HUES64 (cell line): ENCODE data around the gene CLASP2.

Source experiments
- H3K27ac ChIP-seq: 2 replicates; pipeline ENCODE4 v1.7.0; 2013; ENCODE audit warnings: low read depth, low read length, inconsistent platforms
- H3K27me3 ChIP-seq: 2 replicates; pipeline ENCODE4 v1.6.1; 2013; ENCODE audit warnings: mild to moderate bottlenecking, low read length; ENCODE audit not compliant: insufficient read depth
- H3K36me3 ChIP-seq: 2 replicates; pipeline ENCODE4 v1.6.1; 2013; ENCODE audit warnings: mild to moderate bottlenecking, low read length; ENCODE audit not compliant: insufficient read depth
- H3K4me1 ChIP-seq: 2 replicates; pipeline ENCODE4 v1.6.1; 2013; ENCODE audit warnings: mild to moderate bottlenecking, low read length, moderate library complexity; ENCODE audit not compliant: insufficient read depth
- H3K4me3 ChIP-seq: 2 replicates; pipeline ENCODE4 v1.5.1; 2013; ENCODE audit warnings: mild to moderate bottlenecking, low read length, moderate library complexity
- H3K9ac ChIP-seq: 2 replicates; pipeline ENCODE4 v1.6.1; 2013; ENCODE audit warnings: mild to moderate bottlenecking, low read depth, low read length
- H3K9me3 ChIP-seq: 2 replicates; pipeline ENCODE4 v1.6.1; 2013; ENCODE audit warnings: low read depth, low read length; ENCODE audit not compliant: insufficient read depth
- WGBS: fragments of 150-250, 120-280 bp; methylation state at CpG from one replicate; pipeline ENCODE4 v1.1.7; 2013; ENCODE audit warnings: missing lambda C conversion rate; 5-methylcytosine and 5-hydroxymethylcytosine counted together

CLASP2 gene

DNA sequence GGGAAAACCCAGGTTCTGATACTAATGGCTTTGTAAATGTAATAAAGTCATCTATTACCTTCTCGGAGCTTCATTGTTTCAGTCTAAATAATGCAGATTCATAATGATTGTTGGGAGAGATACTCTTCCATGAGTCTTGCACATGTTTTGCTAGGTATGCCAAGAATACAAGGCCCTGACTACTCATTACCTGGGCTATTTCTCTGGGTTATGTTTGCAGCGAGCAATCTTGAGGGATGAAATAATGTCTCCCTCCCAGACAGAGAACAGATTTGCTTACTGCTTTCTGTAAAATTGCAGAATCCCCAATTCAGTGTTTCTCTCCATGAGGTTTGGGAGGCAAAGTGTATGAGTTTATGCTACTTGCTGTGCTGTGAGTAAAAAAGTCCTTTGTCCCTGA is 6.2 kb upstream of the CLASP2 start:
- no peak overlapping the region for H3K4me3 ChIP-seq
- H3K27ac ChIP-seq, result no peak overlapping the region
- WGBS, result 100% methylated on average over 2 of the region's 2 CpGs
- H3K36me3 ChIP-seq, result no peaks in the 10 kb centered on the region
- no peaks in the 10 kb centered on the region for H3K9me3 ChIP-seq
- H3K9ac ChIP-seq, result no peak overlapping the region
- no peaks in the 10 kb centered on the region for H3K4me1 ChIP-seq
- no peaks in the 10 kb centered on the region for H3K27me3 ChIP-seq

DNA sequence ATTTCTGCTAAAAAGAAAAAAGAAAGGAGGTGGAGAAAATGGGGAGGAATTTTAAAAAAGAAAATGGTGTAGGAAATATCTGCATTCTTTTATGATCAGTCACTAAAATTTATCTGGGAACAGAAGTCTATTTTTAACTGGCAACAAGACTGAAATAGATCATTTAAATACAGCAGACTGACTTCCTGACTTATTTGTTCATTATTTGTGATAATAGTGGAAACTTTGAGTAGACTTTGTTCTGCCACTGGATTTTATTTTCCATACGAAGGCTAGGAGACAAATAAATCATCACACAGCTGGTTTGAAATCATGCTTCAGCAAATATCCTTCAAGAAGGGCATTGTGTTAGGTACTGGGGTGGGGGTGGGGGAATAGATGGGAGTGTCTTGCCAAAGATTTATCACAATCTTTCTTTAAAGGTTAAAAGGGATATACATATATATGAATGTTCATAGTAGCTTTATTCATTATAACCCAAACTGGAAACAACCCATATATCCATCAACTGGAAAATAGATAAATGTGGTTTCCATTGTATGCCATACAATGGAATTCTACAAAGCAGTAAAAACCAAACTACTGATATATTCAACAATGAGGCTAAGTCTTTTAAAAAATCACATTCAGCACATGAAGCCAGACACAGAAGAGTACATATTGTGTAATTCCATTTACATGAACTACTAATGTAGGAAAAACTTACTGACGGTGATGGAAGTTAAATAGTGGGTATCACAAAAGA is 4.7 kb upstream of the CLASP2 start:
- Histone ChIP-seq H3K27me3 (no peaks in the 10 kb centered on the region), H3K9ac (no peak overlapping the region), H3K4me1 (peaks cover 5% of the 10 kb centered on the region; the same call in 1 of the 2 replicates), H3K4me3 (no peak overlapping the region), H3K27ac (no peak overlapping the region), H3K36me3 (no peaks in the 10 kb centered on the region), H3K9me3 (no peaks in the 10 kb centered on the region)
- 94% methylated on average over 2 of the region's 2 CpGs for WGBS

DNA sequence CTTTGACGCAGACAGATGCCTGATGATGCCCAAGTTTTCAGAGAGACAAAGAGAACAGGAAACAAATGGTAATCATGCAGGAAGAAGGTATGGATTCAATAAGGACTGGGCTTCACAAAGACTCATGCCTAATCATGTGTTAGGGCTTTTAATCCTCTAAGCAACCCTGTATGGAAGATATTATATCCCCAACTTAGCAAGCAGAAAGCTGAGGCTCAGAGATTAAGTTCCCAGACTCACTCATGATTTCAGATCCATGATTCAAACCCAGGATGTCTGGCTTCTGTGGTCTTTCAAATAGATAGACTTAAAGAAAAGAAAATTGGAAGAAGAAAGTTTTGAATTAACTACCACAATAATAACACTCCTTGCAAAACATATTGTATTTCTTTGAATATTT is 4.1 kb upstream of the CLASP2 start:
- no peaks in the 10 kb centered on the region for H3K27me3 ChIP-seq
- no peak overlapping the region for H3K9ac ChIP-seq
- H3K4me3 ChIP-seq, result no peak overlapping the region
- H3K9me3 ChIP-seq, result no peaks in the 10 kb centered on the region
- peaks cover 5% of the 10 kb centered on the region; the same call in 1 of the 2 replicates for H3K4me1 ChIP-seq
- H3K36me3 ChIP-seq, result no peaks in the 10 kb centered on the region
- 81% methylated on average over 1 of the region's 1 CpG for WGBS
- no peak overlapping the region for H3K27ac ChIP-seq

DNA sequence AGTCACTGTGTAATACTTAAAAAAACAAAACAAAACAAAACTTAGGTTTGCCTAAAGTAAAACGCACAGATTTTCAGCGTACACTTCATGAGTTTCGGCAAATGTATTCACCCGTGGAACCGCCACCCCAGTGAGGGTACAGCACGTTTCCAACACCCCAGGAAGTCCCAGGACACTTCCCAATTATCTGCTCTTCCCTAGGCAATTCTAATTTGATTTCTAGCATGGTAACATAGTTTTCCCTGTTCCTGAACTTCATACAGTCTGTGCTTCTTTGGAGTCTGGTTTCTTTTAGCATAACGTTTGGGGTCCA is 497 bp upstream of the CLASP2 start:
- Histone ChIP-seq H3K4me1 (peaks cover 16% of the 10 kb centered on the region), H3K9me3 (no peaks in the 10 kb centered on the region), H3K27ac (no peak overlapping the region), H3K36me3 (no peaks in the 10 kb centered on the region), H3K27me3 (no peaks in the 10 kb centered on the region), H3K9ac (peak overlapping the region; percentile 88), H3K4me3 (peak overlapping the region; percentile 84)
- whole genome bisulfite sequencing, result 32% methylated on average over 7 of the region's 7 CpGs

DNA sequence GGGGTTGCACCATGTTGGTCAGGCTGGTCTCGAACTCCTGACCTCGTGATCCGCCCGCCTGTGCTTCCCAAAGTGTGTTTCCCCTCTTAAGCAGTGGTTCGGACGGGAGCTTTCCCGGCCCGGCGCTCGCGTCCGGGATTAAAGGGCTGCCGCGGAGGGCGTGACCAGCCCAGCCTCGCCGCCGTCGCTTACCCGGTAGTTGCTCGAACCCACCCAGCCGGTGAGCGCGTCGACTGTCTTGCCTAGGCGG is 513 bp downstream of the CLASP2 start:
- H3K4me3 ChIP-seq, result peak overlapping the region; percentile 84
- H3K9ac ChIP-seq, result peak overlapping the region; percentile 88
- under 1% methylated on average over 26 of the region's 26 CpGs for WGBS
- no peaks in the 10 kb centered on the region for H3K36me3 ChIP-seq
- no peaks in the 10 kb centered on the region for H3K27me3 ChIP-seq
- H3K4me1 ChIP-seq, result peaks cover 16% of the 10 kb centered on the region
- peak overlapping the region; percentile 90 for H3K27ac ChIP-seq
- no peaks in the 10 kb centered on the region for H3K9me3 ChIP-seq

DNA sequence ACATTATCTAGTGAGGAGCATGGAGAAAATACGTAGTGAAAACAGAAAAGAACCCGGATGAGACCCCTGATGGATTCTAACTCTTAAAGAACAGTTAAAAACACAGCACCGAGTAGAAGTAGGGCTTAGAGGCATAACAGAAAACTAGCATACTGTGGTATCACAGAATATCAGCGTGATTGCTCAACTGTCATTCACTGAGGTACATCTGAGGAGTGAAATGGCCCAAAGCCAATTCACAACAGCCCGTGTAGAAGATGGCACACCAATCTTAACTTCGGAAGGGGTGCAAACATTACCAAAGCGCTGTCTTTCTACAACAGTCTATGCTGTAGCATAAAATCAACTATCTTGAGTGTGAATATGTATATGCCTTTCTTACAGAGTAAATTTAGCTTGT is 1.8 kb downstream of the CLASP2 start:
- H3K9ac ChIP-seq, result peak overlapping the region; percentile 12; the same call in 1 of the 2 replicates
- WGBS, result 77% methylated on average over 7 of the region's 7 CpGs

DNA sequence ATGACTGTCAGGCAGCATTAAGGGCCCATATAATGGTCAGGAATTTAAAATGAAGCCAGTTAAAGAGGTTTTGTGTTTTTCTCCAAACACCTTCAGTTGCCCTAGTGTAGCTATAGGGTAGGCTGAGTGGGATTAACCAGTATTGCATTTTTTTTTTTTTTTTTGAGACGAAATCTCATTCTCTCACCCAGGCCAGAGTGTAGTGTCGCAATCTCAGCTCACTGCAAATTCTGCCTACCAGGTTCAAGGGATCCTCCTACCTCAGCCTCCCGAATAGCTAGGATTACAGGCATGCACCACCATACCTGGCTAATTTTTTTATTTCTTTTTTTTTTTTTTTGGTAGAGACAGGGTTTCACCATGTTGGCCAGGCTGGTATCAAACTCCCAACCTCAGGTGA is 7.0 kb downstream of the CLASP2 start:
- no peak overlapping the region for H3K9ac ChIP-seq
- peaks cover 5% of the 10 kb centered on the region for H3K4me1 ChIP-seq
- H3K27me3 ChIP-seq, result no peaks in the 10 kb centered on the region
- H3K36me3 ChIP-seq, result peaks cover 13% of the 10 kb centered on the region; the same call in 1 of the 2 replicates
- H3K4me3 ChIP-seq, result no peak overlapping the region
- H3K27ac ChIP-seq, result no peak overlapping the region
- no peaks in the 10 kb centered on the region; the same call in 1 of the 2 replicates for H3K9me3 ChIP-seq
- WGBS, result 96% methylated on average over 3 of the region's 3 CpGs

More for the DNA sequence above, 1.8 kb downstream of the CLASP2 start:
- H3K27me3 ChIP-seq, result no peaks in the 10 kb centered on the region
- peak overlapping the region; percentile 84 for H3K4me3 ChIP-seq
- H3K9me3 ChIP-seq, result no peaks in the 10 kb centered on the region; the same call in 1 of the 2 replicates
- H3K36me3 ChIP-seq, result peaks cover 6% of the 10 kb centered on the region; the same call in 1 of the 2 replicates
- H3K4me1 ChIP-seq, result peaks cover 16% of the 10 kb centered on the region
- no peak overlapping the region for H3K27ac ChIP-seq

DNA sequence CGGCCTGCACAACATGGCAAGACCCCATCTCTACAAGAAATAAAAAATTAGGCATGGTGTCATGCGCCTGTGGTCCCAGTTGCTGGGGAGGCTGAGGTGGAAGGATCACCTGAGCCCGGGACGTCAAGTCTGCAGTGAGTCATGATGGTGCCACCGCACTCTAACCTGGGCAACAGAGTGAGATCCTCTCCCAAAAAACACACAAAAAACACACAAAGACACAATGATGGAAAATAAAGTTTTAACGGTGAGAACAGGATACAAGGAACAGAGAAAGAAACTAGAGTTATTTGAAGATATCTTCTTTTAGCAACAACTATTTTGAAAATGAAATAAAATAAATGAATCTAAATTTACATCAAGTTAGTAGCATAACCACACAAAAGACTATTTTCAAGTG is 12.0 kb downstream of the CLASP2 start:
- 96% methylated on average over 5 of the region's 6 CpGs for WGBS

DNA sequence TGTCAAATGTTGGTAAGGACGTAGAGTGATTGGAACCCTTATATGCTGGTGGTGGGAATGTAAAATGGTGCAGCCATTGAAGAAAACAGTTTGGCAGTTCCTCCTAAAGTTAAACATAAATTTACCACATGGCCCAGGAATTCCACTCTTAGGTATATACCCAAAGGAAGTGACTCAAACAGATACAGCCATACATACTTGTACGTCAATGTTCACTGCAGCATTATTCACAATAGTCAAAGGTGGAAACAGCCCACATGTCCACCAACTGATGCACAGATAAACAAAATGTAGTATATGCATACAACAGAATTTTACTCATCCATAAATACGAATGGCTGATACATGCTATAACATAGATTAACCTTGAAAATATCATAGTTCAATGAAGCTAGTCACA is 13.2 kb downstream of the CLASP2 start:
- Histone ChIP-seq H3K4me1 (no peaks in the 10 kb centered on the region), H3K9ac (no peak overlapping the region), H3K9me3 (peaks cover 39% of the 10 kb centered on the region), H3K4me3 (no peak overlapping the region), H3K36me3 (peaks cover 13% of the 10 kb centered on the region), H3K27me3 (no peaks in the 10 kb centered on the region), H3K27ac (no peak overlapping the region)
- 100% methylated on average over 1 of the region's 3 CpGs for WGBS

More for the DNA sequence above, 12.0 kb downstream of the CLASP2 start:
- Histone ChIP-seq H3K27me3 (no peaks in the 10 kb centered on the region), H3K4me3 (no peak overlapping the region), H3K4me1 (no peaks in the 10 kb centered on the region), H3K27ac (no peak overlapping the region), H3K9ac (no peak overlapping the region), H3K36me3 (peaks cover 13% of the 10 kb centered on the region), H3K9me3 (peaks cover 36% of the 10 kb centered on the region)

DNA sequence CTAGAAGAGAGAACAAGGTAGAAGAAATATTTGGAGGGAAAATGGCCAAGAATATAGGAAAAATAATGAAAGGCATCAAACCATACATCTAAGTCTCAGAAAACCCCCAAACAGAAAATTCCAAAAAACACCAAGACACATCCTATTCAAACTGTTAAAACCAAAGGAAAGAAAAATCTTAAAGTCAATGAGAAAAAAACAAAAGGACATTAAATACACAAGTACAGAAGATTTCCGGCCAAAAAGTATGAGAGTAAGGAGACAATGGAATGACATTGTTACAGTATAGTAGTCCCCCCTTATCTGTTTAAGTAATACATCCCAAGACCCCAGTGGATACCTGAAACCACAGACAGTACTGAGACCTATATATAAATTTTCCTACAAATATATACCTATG is 18.8 kb downstream of the CLASP2 start:
- Histone ChIP-seq H3K27me3 (no peaks in the 10 kb centered on the region), H3K27ac (no peak overlapping the region), H3K9ac (no peak overlapping the region), H3K9me3 (peaks cover 38% of the 10 kb centered on the region), H3K4me3 (no peak overlapping the region), H3K4me1 (no peaks in the 10 kb centered on the region), H3K36me3 (peaks cover 23% of the 10 kb centered on the region)
- WGBS, result no CpG with 5 or more reads among the region's 1 CpG

DNA sequence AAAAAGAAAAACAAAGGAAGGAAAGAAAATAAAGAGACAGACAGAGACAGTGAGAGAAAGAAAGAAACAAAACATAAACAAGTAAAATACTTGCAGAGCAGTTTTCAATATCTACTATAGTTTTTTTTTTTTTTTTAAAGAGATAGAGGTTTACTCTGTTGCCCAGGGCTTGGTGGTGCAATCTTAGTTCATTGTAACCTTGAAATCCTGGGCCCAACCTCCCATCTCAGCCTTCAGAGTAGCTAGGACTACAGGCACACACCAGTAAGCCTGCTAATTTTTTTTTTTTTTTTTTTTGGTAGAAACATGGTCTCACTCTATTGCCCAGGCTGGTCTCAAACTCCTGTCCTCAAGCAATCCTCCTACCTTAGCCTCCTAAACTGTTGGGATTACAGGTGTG is 23.1 kb downstream of the CLASP2 start:
- peaks cover 10% of the 10 kb centered on the region; the same call in 1 of the 2 replicates for H3K9me3 ChIP-seq
- H3K9ac ChIP-seq, result no peak overlapping the region
- no peak overlapping the region for H3K27ac ChIP-seq
- H3K4me3 ChIP-seq, result no peak overlapping the region
- no peaks in the 10 kb centered on the region for H3K27me3 ChIP-seq
- H3K36me3 ChIP-seq, result peaks cover 27% of the 10 kb centered on the region
- no peaks in the 10 kb centered on the region for H3K4me1 ChIP-seq

DNA sequence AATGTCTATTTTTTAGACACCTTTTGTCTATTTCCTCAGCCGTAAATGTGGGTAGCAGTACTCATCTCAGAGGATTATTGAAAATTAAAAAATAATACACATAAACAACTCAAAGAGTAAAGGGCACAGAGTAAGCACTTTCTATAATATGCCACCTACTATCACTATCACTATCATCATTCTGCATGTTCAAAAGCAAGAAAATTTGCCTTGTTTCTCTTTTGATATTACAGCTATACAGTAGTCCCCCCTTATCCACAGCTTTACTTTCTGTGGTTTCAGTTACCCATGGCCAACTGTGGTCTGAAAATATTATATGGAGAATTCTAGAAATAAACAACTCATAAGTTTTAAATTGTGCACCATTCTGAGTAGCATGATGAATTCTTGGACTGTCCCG is 27.7 kb downstream of the CLASP2 start:
- Histone ChIP-seq H3K9me3 (no peaks in the 10 kb centered on the region), H3K27me3 (no peaks in the 10 kb centered on the region), H3K4me1 (no peaks in the 10 kb centered on the region), H3K36me3 (peaks cover 62% of the 10 kb centered on the region), H3K9ac (no peak overlapping the region), H3K27ac (no peak overlapping the region), H3K4me3 (no peak overlapping the region)
- 98% methylated on average over 2 of the region's 2 CpGs for WGBS
